ENCODE results near the gene CDK12. TPM values are rescaled to one million over a fixed set of nuclear protein-coding genes. Genes with fewer than 3 reads are reported as not detected.
"Not testable (repeated sequence)": the region's sequence is repeated elsewhere in the genome, so short reads cannot be mapped to it uniquely, and the experiment has no call there.

The CDK12 gene
- total RNA-seq, 1 donor = 43.9 TPM

DNA sequence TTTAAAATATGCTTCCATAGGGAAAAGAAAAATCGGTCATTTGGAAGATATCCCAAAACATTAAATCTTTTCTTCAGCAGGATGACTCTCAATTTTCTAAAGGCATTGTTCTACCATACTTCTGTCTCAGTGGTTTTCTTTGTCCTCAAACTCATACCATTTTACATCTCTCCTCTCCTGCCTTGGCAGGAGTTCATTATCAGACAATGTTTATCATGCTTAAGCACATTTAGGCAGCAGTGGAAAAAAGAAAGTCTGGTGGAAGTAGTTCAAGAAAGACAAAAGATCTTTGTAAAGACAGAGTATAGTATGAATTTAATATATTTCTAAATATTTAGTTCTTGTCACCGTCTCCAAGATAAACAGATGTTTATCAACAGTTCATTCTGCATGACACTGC, 68.2 kb downstream of the CDK12 start:
- DNase-seq (ENCODE audit: low read depth) = no peak
- TF ChIP-seq CTCF (IDR thresholded peaks at IDR 0.05; ENCODE audit: insufficient read depth, low read length) = no peak

DNA sequence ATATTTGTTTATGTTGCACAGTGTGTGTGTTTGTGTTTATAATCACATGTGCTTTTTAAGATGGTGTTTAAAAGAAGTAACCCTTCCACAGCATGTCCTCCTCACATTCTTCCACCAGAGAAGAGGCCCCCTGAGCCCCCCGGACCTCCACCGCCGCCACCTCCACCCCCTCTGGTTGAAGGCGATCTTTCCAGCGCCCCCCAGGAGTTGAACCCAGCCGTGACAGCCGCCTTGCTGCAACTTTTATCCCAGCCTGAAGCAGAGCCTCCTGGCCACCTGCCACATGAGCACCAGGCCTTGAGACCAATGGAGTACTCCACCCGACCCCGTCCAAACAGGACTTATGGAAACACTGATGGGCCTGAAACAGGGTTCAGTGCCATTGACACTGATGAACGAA, 69.2 kb downstream of the CDK12 start:
- H3K4me3 ChIP-seq (ENCODE audit: low read depth, low read length) = no peak overlapping the region
- no peak for DNase-seq (ENCODE audit: low read depth)
- TF ChIP-seq CTCF (IDR thresholded peaks at IDR 0.05; ENCODE audit: insufficient read depth, low read length) = no peak

More for the DNA sequence above, 68.2 kb downstream of the CDK12 start:
- H3K4me3 ChIP-seq (ENCODE audit: low read depth, low read length) = no peak overlapping the region

GRCh38 chr17:39531252-39531651, 70.0 kb downstream of the CDK12 start:
- no peak for TF ChIP-seq CTCF (IDR thresholded peaks at IDR 0.05; ENCODE audit: insufficient read depth, low read length)
- H3K4me3 ChIP-seq (ENCODE audit: low read depth, low read length) = no peak overlapping the region
- DNase-seq (ENCODE audit: low read depth) = no peak

- DNase-seq (ENCODE audit: low read depth) = no peak
- H3K4me3 ChIP-seq (ENCODE audit: low read depth, low read length) = no peak overlapping the region
- no peak for TF ChIP-seq CTCF (IDR thresholded peaks at IDR 0.05; ENCODE audit: insufficient read depth, low read length)
These were observed 72.6 kb downstream of the CDK12 start for GRCh38 chr17:39533891-39534290.

DNA sequence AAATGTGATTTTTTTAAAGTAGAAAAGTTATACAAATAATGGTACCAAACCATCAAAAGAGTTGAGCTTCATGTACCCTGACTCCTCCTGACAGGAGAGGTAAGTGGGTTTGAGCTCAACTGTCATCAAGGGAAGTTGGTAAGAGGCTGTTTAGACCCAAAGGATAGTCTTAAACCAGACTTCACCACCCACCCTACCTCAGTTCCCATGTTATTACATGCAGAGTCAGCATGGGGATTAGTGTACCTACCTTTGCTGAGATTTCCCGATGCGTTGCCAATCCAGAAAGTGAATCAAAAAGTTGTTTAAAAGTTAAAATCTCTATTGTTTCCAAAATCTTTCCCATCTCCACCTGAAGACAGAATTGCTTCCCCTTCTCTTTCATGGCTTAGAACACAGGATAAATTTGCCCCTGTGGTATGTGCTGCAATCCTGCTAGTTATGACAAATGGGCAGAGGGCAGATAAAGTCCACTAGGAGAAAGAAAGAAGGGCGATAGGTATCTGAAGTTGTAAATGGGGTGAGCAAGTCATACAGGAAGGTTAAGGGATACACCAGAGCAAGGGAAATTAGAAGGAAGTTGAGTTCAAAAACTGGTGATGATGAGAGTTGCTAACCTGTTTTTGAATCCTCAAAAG, 73.6 kb downstream of the CDK12 start:
- no peak for TF ChIP-seq CTCF (IDR thresholded peaks at IDR 0.05; ENCODE audit: insufficient read depth, low read length)
- H3K4me3 ChIP-seq (ENCODE audit: low read depth, low read length) = no peak overlapping the region
- DNase-seq (ENCODE audit: low read depth) = no peak

GRCh38 chr17:39536468-39536867, 75.2 kb downstream of the CDK12 start:
- H3K4me3 ChIP-seq (ENCODE audit: low read depth, low read length) = no peak overlapping the region
- DNase-seq (ENCODE audit: low read depth) = no peak
- TF ChIP-seq CTCF (IDR thresholded peaks at IDR 0.05; ENCODE audit: insufficient read depth, low read length) = no peak

- H3K4me3 ChIP-seq (ENCODE audit: low read depth, low read length); DNase-seq (ENCODE audit: low read depth): not testable (repeated sequence)
These were observed 76.1 kb downstream of the CDK12 start for GRCh38 chr17:39537364-39537763.
